ENCODE data around the gene PLCXD3. TPM values are rescaled to one million over a fixed set of nuclear protein-coding genes. Genes with fewer than 3 reads are reported as not detected.
A peak's percentile ranks its signal among the peaks of the same experiment; 100 is the strongest.

Gene PLCXD3
- total RNA-seq, 1 experiment from 2014 or later: not detected

GRCh38 chr5:41347569-41347968 is 162.8 kb downstream of the PLCXD3 start:
- DNase-seq (ENCODE audit: unreplicated experiment): peak; percentile 24
- Mint-ChIP-seq H3K36me3 (ENCODE audit: insufficient read depth, unreplicated experiment) (no peaks in the 10 kb centered on the region), H3K27me3 (ENCODE audit: insufficient read depth, unreplicated experiment) (peaks cover 13% of the 10 kb centered on the region), H3K9me3 (ENCODE audit: unreplicated experiment) (no peaks in the 10 kb centered on the region), H3K4me3 (ENCODE audit: unreplicated experiment) (no peak overlapping the region), H3K4me1 (ENCODE audit: insufficient read depth, unreplicated experiment) (no peaks in the 10 kb centered on the region), H3K27ac (ENCODE audit: low read depth, unreplicated experiment) (no peak overlapping the region)
- no peak for TF ChIP-seq CTCF (IDR thresholded peaks at IDR 0.05; ENCODE audit: unreplicated experiment)
- ChIA-PET CTCF (interaction anchor here (0.5 to 3.3 kb wide), 12 partner anchors 10 to 443 kb away, joined by 3 to 21 read pairs (median 3); no protein-coding TSS in a partner anchor), POLR2A (interaction anchor here (1.5 kb wide), 1 partner anchor 9 kb away, joined by 3 read pairs; no protein-coding TSS in a partner anchor)
- intact Hi-C loops (cut with micrococcal nuclease): loop anchor here (1.0 to 2.0 kb wide), 3 partner anchors 171 to 495 kb away; no protein-coding TSS in a partner anchor
- no TSS peak for BruUV-seq (replicated peaks)

GRCh38 chr5:41346609-41347008 is 163.8 kb downstream of the PLCXD3 start:
- Mint-ChIP-seq H3K4me3 (ENCODE audit: unreplicated experiment) (no peak overlapping the region), H3K4me1 (ENCODE audit: insufficient read depth, unreplicated experiment) (no peaks in the 10 kb centered on the region), H3K27ac (ENCODE audit: low read depth, unreplicated experiment) (no peak overlapping the region), H3K27me3 (ENCODE audit: insufficient read depth, unreplicated experiment) (peaks cover 13% of the 10 kb centered on the region), H3K36me3 (ENCODE audit: insufficient read depth, unreplicated experiment) (no peaks in the 10 kb centered on the region), H3K9me3 (ENCODE audit: unreplicated experiment) (no peaks in the 10 kb centered on the region)
- TF ChIP-seq CTCF (IDR thresholded peaks at IDR 0.05; ENCODE audit: unreplicated experiment): no peak
- intact Hi-C loops (cut with micrococcal nuclease): loop anchor here (1.0 to 2.0 kb wide), 4 partner anchors 172 to 496 kb away; no protein-coding TSS in a partner anchor
- POLR2A ChIA-PET: no interaction called here
- CTCF ChIA-PET: interaction anchor here (0.7 to 3.3 kb wide), 8 partner anchors 11 to 1766 kb away, joined by 3 to 21 read pairs (median 3); no protein-coding TSS in a partner anchor
- peak; percentile 16 for DNase-seq (ENCODE audit: unreplicated experiment)
- no TSS peak for BruUV-seq (replicated peaks)

GRCh38 chr5:41345295-41345694 is 165.1 kb downstream of the PLCXD3 start:
- intact Hi-C loops (cut with micrococcal nuclease): no loop called here
- DNase-seq (ENCODE audit: unreplicated experiment): no peak
- no peaks in the 10 kb centered on the region for H3K9me3 Mint-ChIP-seq (ENCODE audit: unreplicated experiment)
- H3K36me3 Mint-ChIP-seq (ENCODE audit: insufficient read depth, unreplicated experiment): no peaks in the 10 kb centered on the region
- ChIA-PET CTCF (interaction anchor here (0.5 to 0.7 kb wide), 2 partner anchors 424 to 437 kb away, joined by 3 read pairs; no protein-coding TSS in a partner anchor), POLR2A (no interaction called here)
- no peak overlapping the region for H3K27ac Mint-ChIP-seq (ENCODE audit: low read depth, unreplicated experiment)
- H3K27me3 Mint-ChIP-seq (ENCODE audit: insufficient read depth, unreplicated experiment): peaks cover 13% of the 10 kb centered on the region
- no peak for TF ChIP-seq CTCF (IDR thresholded peaks at IDR 0.05; ENCODE audit: unreplicated experiment)
- BruUV-seq (replicated peaks): no TSS peak
- no peaks in the 10 kb centered on the region for H3K4me1 Mint-ChIP-seq (ENCODE audit: insufficient read depth, unreplicated experiment)
- no peak overlapping the region for H3K4me3 Mint-ChIP-seq (ENCODE audit: unreplicated experiment)

GRCh38 chr5:41339339-41339738 is 171.1 kb downstream of the PLCXD3 start:
- no peak overlapping the region for H3K27ac Mint-ChIP-seq (ENCODE audit: low read depth, unreplicated experiment)
- H3K36me3 Mint-ChIP-seq (ENCODE audit: insufficient read depth, unreplicated experiment): no peaks in the 10 kb centered on the region
- TF ChIP-seq CTCF (IDR thresholded peaks at IDR 0.05; ENCODE audit: unreplicated experiment): no peak
- ChIA-PET CTCF (interaction anchor here (1.0 kb wide), 1 partner anchor 435 kb away, joined by 5 read pairs; no protein-coding TSS in a partner anchor), POLR2A (no interaction called here)
- no peak for DNase-seq (ENCODE audit: unreplicated experiment)
- H3K27me3 Mint-ChIP-seq (ENCODE audit: insufficient read depth, unreplicated experiment): no peaks in the 10 kb centered on the region
- no peaks in the 10 kb centered on the region for H3K4me1 Mint-ChIP-seq (ENCODE audit: insufficient read depth, unreplicated experiment)
- H3K9me3 Mint-ChIP-seq (ENCODE audit: unreplicated experiment): no peaks in the 10 kb centered on the region
- intact Hi-C loops (cut with micrococcal nuclease): no loop called here
- H3K4me3 Mint-ChIP-seq (ENCODE audit: unreplicated experiment): no peak overlapping the region
- BruUV-seq (replicated peaks): no TSS peak

Data from MCF 10A (cell line).